Cerebellar nuclear complex (tissue), 1 donor: ENCODE results near the gene FBXL15.

Experiments used
- DNase-seq, 2 experiments: peaks; one replicate each; lab custom pipeline; 2025; lab: John Stamatoyannopoulos, UW

FBXL15 gene

GRCh38 chr10:102420714-102421506, at the start of gene FBXL15:
FBXL15 (plus strand) TSS chr10:102420836; CDS start chr10:102421130, 294 bp downstream.
- DNase-seq: peak; percentile 65 to 96

GRCh38 chr10:102371295-102371694, 49.3 kb upstream of the FBXL15 start:
- no peak for DNase-seq

- no peak for DNase-seq
Measured at GRCh38 chr10:102375250-102375649, 45.4 kb upstream of the FBXL15 start.

- DNase-seq: no peak
Measured at GRCh38 chr10:102375867-102376266, 44.8 kb upstream of the FBXL15 start.

- DNase-seq: no peak
Measured at GRCh38 chr10:102376901-102377300, 43.7 kb upstream of the FBXL15 start.

- no peak for DNase-seq
Measured at GRCh38 chr10:102379383-102379782, 41.3 kb upstream of the FBXL15 start.

GRCh38 chr10:102381983-102382382, 38.7 kb upstream of the FBXL15 start:
- DNase-seq: no peak

- no peak for DNase-seq
Measured at GRCh38 chr10:102382871-102383270, 37.8 kb upstream of the FBXL15 start.

GRCh38 chr10:102384053-102384452, 36.6 kb upstream of the FBXL15 start:
- no peak for DNase-seq

- no peak for DNase-seq
Measured at GRCh38 chr10:102384606-102385429, 35.8 kb upstream of the FBXL15 start.

- DNase-seq: no peak
Measured at GRCh38 chr10:102389894-102390293, 30.7 kb upstream of the FBXL15 start.

- DNase-seq: no peak
Measured at GRCh38 chr10:102392306-102392705, 28.3 kb upstream of the FBXL15 start.

- peak in 1 of 2 experiments; percentile 43 for DNase-seq
Measured at GRCh38 chr10:102393411-102394078, 27.1 kb upstream of the FBXL15 start.

- no peak for DNase-seq
Measured at GRCh38 chr10:102394079-102394800, 26.4 kb upstream of the FBXL15 start.

- DNase-seq: no peak
Measured at GRCh38 chr10:102394801-102395399, 25.7 kb upstream of the FBXL15 start.

- no peak for DNase-seq
Measured at GRCh38 chr10:102395400-102396316, 25.0 kb upstream of the FBXL15 start, which contains the start of gene NFKB2. NFKB2 (plus strand) TSS chr10:102395705; CDS start chr10:102395960, 255 bp downstream.

GRCh38 chr10:102396317-102396650, 24.4 kb upstream of the FBXL15 start:
- DNase-seq: no peak

GRCh38 chr10:102396730-102397151, 23.9 kb upstream of the FBXL15 start:
- DNase-seq: no peak

- no peak for DNase-seq
Measured at GRCh38 chr10:102397222-102398171, 23.1 kb upstream of the FBXL15 start.
